ENCODE results near the gene RELN. TPM values are rescaled to one million over a fixed set of nuclear protein-coding genes. Genes with fewer than 3 reads are reported as not detected.

The RELN gene
- total RNA-seq, 1 experiment from 2014 or later, result 0.02 TPM

- Histone ChIP-seq H3K79me2 (ENCODE audit: insufficient read depth, low read length) (no peaks in the 10 kb centered on the region), H4K20me1 (ENCODE audit: control insufficient read depth, insufficient read depth, insufficient read length) (no peaks in the 10 kb centered on the region), H3K4ac (ENCODE audit: low read depth, low read length) (no peak overlapping the region), H4K8ac (replicated peaks; ENCODE audit: insufficient read length, low read depth, low read length) (no peak overlapping the region), H3K23ac (ENCODE audit: insufficient read length, low read depth, low read length) (no peak overlapping the region), H3K23me2 (ENCODE audit: insufficient read length, low read depth, low read length, poor library complexity, severe bottlenecking) (no peaks in the 10 kb centered on the region), H3K4me2 (ENCODE audit: insufficient read depth, insufficient read length, low read length) (no peak overlapping the region), H3K9me3 (ENCODE audit: control insufficient read depth, low read depth, low read length) (no peaks in the 10 kb centered on the region), H3T11ph (ENCODE audit: low read length) (no peak overlapping the region), H3K27me3 (ENCODE audit: insufficient read depth, low read length) (peaks cover 6% of the 10 kb centered on the region; the same call in 1 of the 2 replicates), H2BK5ac (ENCODE audit: insufficient read length, low read length) (no peak overlapping the region), H3K14ac (ENCODE audit: insufficient read depth, low read length) (no peak overlapping the region), H3K18ac (ENCODE audit: insufficient read length, low read depth, low read length) (no peak overlapping the region), H4K91ac (ENCODE audit: insufficient read length, low read depth, low read length) (no peak overlapping the region), H3K56ac (ENCODE audit: insufficient read length, low read depth, low read length) (no peak overlapping the region), H2AFZ (ENCODE audit: low read length) (no peak overlapping the region), H2BK120ac (ENCODE audit: low read depth, low read length, poor library complexity, severe bottlenecking) (no peak overlapping the region), H3K79me1 (ENCODE audit: insufficient read depth, low read depth, low read length, poor library complexity, severe bottlenecking) (no peaks in the 10 kb centered on the region), H4K5ac (ENCODE audit: insufficient read length, low read depth, low read length) (no peak overlapping the region), H2BK12ac (ENCODE audit: insufficient read length, low read depth, low read length) (no peak overlapping the region), H3K27ac (ENCODE audit: insufficient read length, low read depth, low read length) (no peak overlapping the region), H3K4me1 (ENCODE audit: insufficient read depth, low read length) (no peaks in the 10 kb centered on the region), H2AK5ac (ENCODE audit: insufficient read length, low read length) (no peak overlapping the region), H3K9ac (ENCODE audit: extremely low read depth, insufficient read length, low read length) (no peak overlapping the region), H2BK15ac (ENCODE audit: low read depth, low read length) (no peak overlapping the region), H2BK20ac (ENCODE audit: low read depth, low read length, poor library complexity, severe bottlenecking) (no peak overlapping the region)
- Mint-ChIP-seq H3K27ac (no peak overlapping the region), H3K9me3 (no peaks in the 10 kb centered on the region; a peak in 1 of 5 replicates), H3K4me1 (no peaks in the 10 kb centered on the region), H3K4me3 (no peak overlapping the region), H3K27me3 (ENCODE audit: low read depth) (peaks cover 70% of the 10 kb centered on the region), H3K36me3 (ENCODE audit: insufficient read depth in 1 of 3, low read depth in 3 of 3) (no peaks in the 10 kb centered on the region)
- DNase-seq, result no peak
- no peak for TF ChIP-seq CTCF (conservative IDR thresholded peaks at IDR 0.05)
- no CpG with 5 or more reads among the region's 6 CpGs for WGBS (ENCODE audit: extremely low coverage, insufficient read length, low lambda C conversion rate)
These were observed 6.1 kb downstream of the RELN start for GRCh38 chr7:103983201-103983977.

Measured in H9 (cell line).